ENCODE results near the gene CCDC122. TPM values are rescaled to one million over a fixed set of nuclear protein-coding genes. Genes with fewer than 3 reads are reported as not detected.

CCDC122 gene
- total and polyA plus RNA-seq, 2 of the 8 experiments (the other 6 are each of a cell fraction or from before 2014, with no cell fraction given): 2.9 to 5.8 TPM

- no peak for DNase-seq (ENCODE audit: low read depth in 1 of 2, low spot score in 2 of 2)
- Histone ChIP-seq H3K4me1 (replicated peaks in 1 of 4; ENCODE audit: control insufficient read depth in 3 of 4, insufficient read depth in 4 of 4, low read length in 3 of 4) (no peaks in the 10 kb centered on the region), H3K23ac (ENCODE audit: insufficient read length) (no peak overlapping the region), H3K9me3 (ENCODE audit: insufficient read depth in 2 of 2, low read depth in 1 of 2, low read length in 1 of 2) (no peaks in the 10 kb centered on the region), H2BK12ac (ENCODE audit: low read depth, low read length) (no peak overlapping the region), H4K20me1 (replicated peaks in 1 of 2; ENCODE audit: control insufficient read depth in 1 of 2, insufficient read depth in 2 of 2, low read length in 2 of 2) (no peaks in the 10 kb centered on the region), H3K4ac (replicated peaks; ENCODE audit: insufficient read length, low read depth, low read length) (no peak overlapping the region), H3K23me2 (ENCODE audit: low read depth, low read length) (no peaks in the 10 kb centered on the region), H3K56ac (replicated peaks; ENCODE audit: insufficient read length, low read depth, low read length) (no peak overlapping the region), H3K27ac (ENCODE audit: low read depth, low read length) (no peak overlapping the region), H2AK5ac (ENCODE audit: low read depth, low read length) (no peak overlapping the region), H3K18ac (ENCODE audit: extremely low read depth, low read length) (no peak overlapping the region), H2BK120ac (replicated peaks; ENCODE audit: low read depth, low read length) (no peak overlapping the region), H3K79me2 (ENCODE audit: control insufficient read depth in 1 of 2, insufficient read depth in 2 of 2, low read length in 2 of 2) (no peaks in the 10 kb centered on the region), H3K14ac (ENCODE audit: insufficient read length) (no peak overlapping the region), H3K79me1 (ENCODE audit: low read depth, low read length) (no peaks in the 10 kb centered on the region), H3K27me3 (replicated peaks in 1 of 4; ENCODE audit: control insufficient read depth in 3 of 4, extremely low read depth in 1 of 4, insufficient read depth in 3 of 4, low read length in 3 of 4) (no peaks in the 10 kb centered on the region), H3K9ac (replicated peaks in 1 of 4; ENCODE audit: extremely low read depth in 1 of 4, low read depth in 3 of 4, low read length in 3 of 4) (no peak overlapping the region), H2BK15ac (ENCODE audit: low read length) (no peak overlapping the region), H2BK20ac (ENCODE audit: low read length) (no peak overlapping the region), H2AFZ (ENCODE audit: low read length) (no peak overlapping the region), H4K5ac (ENCODE audit: insufficient read length, low read depth, low read length) (no peak overlapping the region), H3K36me3 (ENCODE audit: control insufficient read depth in 2 of 4, insufficient read depth in 4 of 4, low read length in 3 of 4) (no peaks in the 10 kb centered on the region), H3K4me2 (ENCODE audit: insufficient read depth in 1 of 2, low read depth in 2 of 2, low read length in 2 of 2) (no peak overlapping the region), H2BK5ac (ENCODE audit: low read depth, low read length) (no peak overlapping the region), H4K8ac (ENCODE audit: extremely low read depth, insufficient read depth, low read length) (no peak overlapping the region), H3K4me3 (ENCODE audit: extremely low read depth in 1 of 4, insufficient read depth in 2 of 4, low read depth in 3 of 4, low read length in 4 of 4) (no peak overlapping the region), H4K91ac (replicated peaks; ENCODE audit: insufficient read length, low read length) (no peak overlapping the region)
- POLR2A ChIA-PET (ENCODE audit: partially characterized antibody): no interaction called here
- 94% methylated on average over 1 of the region's 1 CpG; no CpG with 5 or more reads in 1 of the 2 experiments for WGBS, 2 experiments (ENCODE audit: extremely low coverage in 1 of 2, insufficient coverage in 1 of 2, insufficient read length in 1 of 2, insufficient replicate concordance in 2 of 2, low coverage in 1 of 2, low lambda C conversion rate in 2 of 2, missing lambda C conversion rate in 1 of 2)
- no peak for FAIRE-seq
- CTCF ChIA-PET (ENCODE audit: partially characterized antibody): interaction anchor here (0.8 to 1.0 kb wide), 2 partner anchors 36 to 740 kb away, joined by 3 read pairs; no protein-coding TSS in a partner anchor
- TF ChIP-seq CHD1 (IDR thresholded peaks at IDR 0.05; ENCODE audit: low read depth, low read length) (no peak), KDM4A (IDR thresholded peaks at IDR 0.05; ENCODE audit: low read depth, low read length, severe bottlenecking) (no peak), SP1 (IDR thresholded peaks at IDR 0.05; ENCODE audit: low read depth, low read length) (no peak), TAF7 (optimal IDR thresholded peaks at IDR 0.05; ENCODE audit: borderline replicate concordance, low read depth, low read length) (no peak), TCF12 (IDR thresholded peaks at IDR 0.05; ENCODE audit: low read depth, low read length) (no peak), CTBP2 (IDR thresholded peaks at IDR 0.05; ENCODE audit: borderline replicate concordance, insufficient read depth, insufficient read length, low read length) (no peak), YY1 (IDR thresholded peaks at IDR 0.05; ENCODE audit: low read depth, low read length) (no peak), ASH2L (IDR thresholded peaks at IDR 0.05; ENCODE audit: low read length) (no peak), SP2 (IDR thresholded peaks at IDR 0.05; ENCODE audit: low read length) (no peak), RNF2 (IDR thresholded peaks at IDR 0.05; ENCODE audit: borderline replicate concordance, low read depth, low read length, missing control alignments, poor library complexity, severe bottlenecking) (no peak), POU5F1 (IDR thresholded peaks at IDR 0.05; ENCODE audit: low read depth, low read length) (no peak)
These were observed 7.4 kb downstream of the CCDC122 start for GRCh38 chr13:43872181-43872580.
